Activated CD8-positive, alpha-beta memory T cell treated with anti-CD3 and anti-CD28 coated beads for 48 hours (primary cell): ENCODE measurements around the gene UBE2E1.

Experiments used
- DNase-seq, 3 experiments: peaks; one replicate each; pipeline ENCODE4 v3.0.0-alpha.2; 2020; ENCODE audit warnings: low read depth in 2 of 3, low spot score in 2 of 3

UBE2E1 gene

GRCh38 chr3:23805633-23806533 is at the start of gene UBE2E1:
UBE2E1 (plus strand) TSS chr3:23805955; CDS start chr3:23807270, 1,315 bp downstream.
- DNase-seq = peak in 1 of 3 experiments; percentile 19

- no peak for DNase-seq
Measured at GRCh38 chr3:23756206-23756840, 49.4 kb upstream of the UBE2E1 start.

GRCh38 chr3:23758253-23758838 is 47.4 kb upstream of the UBE2E1 start:
- DNase-seq = no peak

GRCh38 chr3:23760325-23760724 is 45.4 kb upstream of the UBE2E1 start:
- no peak for DNase-seq

- DNase-seq = no peak
Measured at GRCh38 chr3:23760871-23761373, 44.8 kb upstream of the UBE2E1 start.

- DNase-seq = no peak
Measured at GRCh38 chr3:23761440-23761896, 44.3 kb upstream of the UBE2E1 start.

- DNase-seq = no peak
Measured at GRCh38 chr3:23762214-23762613, 43.5 kb upstream of the UBE2E1 start.

GRCh38 chr3:23762759-23763477 is 42.8 kb upstream of the UBE2E1 start:
- DNase-seq = no peak

GRCh38 chr3:23764407-23764806 is 41.3 kb upstream of the UBE2E1 start:
- DNase-seq = no peak

GRCh38 chr3:23767546-23767945 is 38.2 kb upstream of the UBE2E1 start:
- DNase-seq = no peak

GRCh38 chr3:23775254-23775909 is 30.4 kb upstream of the UBE2E1 start:
- no peak for DNase-seq

GRCh38 chr3:23776352-23776891 is 29.3 kb upstream of the UBE2E1 start:
- DNase-seq = no peak

- no peak for DNase-seq
Measured at GRCh38 chr3:23778446-23778845, 27.3 kb upstream of the UBE2E1 start.

- no peak for DNase-seq
Measured at GRCh38 chr3:23779841-23780240, 25.9 kb upstream of the UBE2E1 start.

GRCh38 chr3:23781051-23781450 is 24.7 kb upstream of the UBE2E1 start:
- DNase-seq = no peak

- no peak for DNase-seq
Measured at GRCh38 chr3:23781871-23782270, 23.9 kb upstream of the UBE2E1 start.

GRCh38 chr3:23785097-23785645 is 20.6 kb upstream of the UBE2E1 start:
- no peak for DNase-seq

GRCh38 chr3:23785882-23786281 is 19.9 kb upstream of the UBE2E1 start:
- no peak for DNase-seq

GRCh38 chr3:23791678-23792077 is 14.1 kb upstream of the UBE2E1 start:
- no peak for DNase-seq

GRCh38 chr3:23793528-23794134 is 12.1 kb upstream of the UBE2E1 start:
- no peak for DNase-seq
